Stimulated activated naive CD4-positive, alpha-beta T cell (primary cell): ENCODE results near the gene SCLY.

Experiments used
- DNase-seq, 6 experiments: peaks; one replicate each; lab custom pipeline; 2025; lab: John Stamatoyannopoulos, UW

The SCLY gene

GRCh38 chr2:238140721-238141540, 80.1 kb downstream of the SCLY start:
- no peak for DNase-seq

- DNase-seq, result peak in 2 of 6 experiments; percentile 6 to 9
Measured at GRCh38 chr2:238141541-238142318, 80.9 kb downstream of the SCLY start.

GRCh38 chr2:238142382-238143205, 81.8 kb downstream of the SCLY start:
- no peak for DNase-seq

GRCh38 chr2:238143239-238143951, 82.6 kb downstream of the SCLY start:
- DNase-seq, result no peak

- no peak for DNase-seq
Measured at GRCh38 chr2:238144262-238144661, 83.5 kb downstream of the SCLY start.

GRCh38 chr2:238145046-238145445, 84.2 kb downstream of the SCLY start:
- no peak for DNase-seq

- no peak for DNase-seq
Measured at GRCh38 chr2:238145851-238146250, 85.0 kb downstream of the SCLY start.

- no peak for DNase-seq
Measured at GRCh38 chr2:238146884-238147544, 86.2 kb downstream of the SCLY start.

GRCh38 chr2:238148981-238149380, 88.2 kb downstream of the SCLY start:
- DNase-seq, result no peak
